Activated naive CD8-positive, alpha-beta T cell (primary cell): ENCODE results near the gene HOXB4.

ENCODE experiments used
- H3K27ac Mint-ChIP-seq: one replicate; pipeline ENCODE4 v1.8.0; 2021; ENCODE audit warnings: mixed read lengths
- H3K27me3 Mint-ChIP-seq: one replicate; pipeline ENCODE4 v1.8.0; 2021; ENCODE audit warnings: mixed read lengths
- H3K36me3 Mint-ChIP-seq: one replicate; pipeline ENCODE4 v1.8.0; 2021; ENCODE audit warnings: mixed read lengths
- H3K4me1 Mint-ChIP-seq: one replicate; pipeline ENCODE4 v1.8.0; 2021; ENCODE audit warnings: low read depth, mixed read lengths
- H3K4me3 Mint-ChIP-seq: one replicate; pipeline ENCODE4 v1.8.0; 2021; ENCODE audit warnings: mild to moderate bottlenecking, mixed read lengths
- H3K9me3 Mint-ChIP-seq: one replicate; pipeline ENCODE4 v1.8.0; 2021; ENCODE audit warnings: low read depth, mixed read lengths

The HOXB4 gene

DNA sequence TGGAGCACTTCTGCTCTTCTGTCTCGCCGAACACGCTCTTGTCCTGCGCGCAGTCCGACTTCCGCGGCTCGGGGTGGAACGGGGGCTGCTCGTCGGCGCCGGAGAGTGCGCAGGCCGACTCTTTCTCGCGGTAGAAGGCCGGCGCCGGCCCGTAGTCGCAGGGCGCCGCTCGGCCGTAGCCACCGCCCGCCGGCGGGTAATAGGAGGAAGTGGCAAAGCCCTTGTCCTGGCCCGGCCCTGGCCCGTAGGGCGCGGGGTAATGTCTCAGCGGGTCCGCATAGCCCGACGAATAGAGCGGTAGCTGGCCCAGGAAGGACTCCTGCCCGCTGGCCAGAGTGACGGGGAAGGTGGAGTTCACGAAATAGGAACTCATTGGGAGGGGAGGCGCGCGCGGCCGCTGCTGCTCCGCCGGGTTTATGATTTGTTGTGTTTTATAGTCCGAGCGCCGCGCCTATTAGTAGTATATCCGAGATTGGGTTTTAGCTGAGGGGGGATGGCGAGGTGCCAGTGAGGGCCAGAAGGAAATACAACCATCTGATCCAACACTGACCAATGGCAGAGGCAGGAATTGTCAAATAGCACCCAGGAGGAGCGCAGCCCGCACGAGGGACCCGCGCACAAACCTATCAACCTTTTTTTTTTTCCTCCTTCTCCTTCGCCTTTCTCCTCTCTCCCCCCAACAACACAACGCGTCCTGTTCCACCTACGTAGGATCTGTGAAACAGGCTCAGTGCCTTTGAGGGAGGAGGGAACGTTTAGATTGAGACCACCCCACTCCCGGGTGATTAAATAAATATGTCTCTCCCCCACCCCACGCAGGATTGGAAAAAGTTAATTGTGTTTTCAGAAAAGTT lies 19.9 kb upstream of the HOXB4 start:
- Mint-ChIP-seq H3K27me3 (peaks cover 51% of the 10 kb centered on the region), H3K27ac (no peak overlapping the region), H3K36me3 (no peaks in the 10 kb centered on the region), H3K4me3 (peak overlapping the region; percentile 88), H3K9me3 (no peaks in the 10 kb centered on the region), H3K4me1 (peaks cover 37% of the 10 kb centered on the region)

DNA sequence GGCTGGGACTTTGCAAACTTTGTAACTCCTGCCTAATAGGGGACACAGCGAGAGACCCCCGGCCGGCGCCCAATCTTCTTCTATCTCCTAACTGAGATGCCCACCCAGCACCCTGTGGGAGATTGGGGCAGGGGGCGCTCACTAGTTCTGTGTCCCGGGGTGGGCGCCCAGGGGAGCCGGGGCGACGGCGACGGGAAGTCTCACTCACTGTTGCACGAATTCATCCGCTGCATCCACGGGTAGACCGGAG lies 19.3 kb upstream of the HOXB4 start:
- H3K36me3 Mint-ChIP-seq: no peaks in the 10 kb centered on the region
- H3K4me1 Mint-ChIP-seq: peaks cover 42% of the 10 kb centered on the region
- peaks cover 52% of the 10 kb centered on the region for H3K27me3 Mint-ChIP-seq
- H3K4me3 Mint-ChIP-seq: peak overlapping the region; percentile 88
- H3K27ac Mint-ChIP-seq: no peak overlapping the region
- H3K9me3 Mint-ChIP-seq: no peaks in the 10 kb centered on the region

DNA sequence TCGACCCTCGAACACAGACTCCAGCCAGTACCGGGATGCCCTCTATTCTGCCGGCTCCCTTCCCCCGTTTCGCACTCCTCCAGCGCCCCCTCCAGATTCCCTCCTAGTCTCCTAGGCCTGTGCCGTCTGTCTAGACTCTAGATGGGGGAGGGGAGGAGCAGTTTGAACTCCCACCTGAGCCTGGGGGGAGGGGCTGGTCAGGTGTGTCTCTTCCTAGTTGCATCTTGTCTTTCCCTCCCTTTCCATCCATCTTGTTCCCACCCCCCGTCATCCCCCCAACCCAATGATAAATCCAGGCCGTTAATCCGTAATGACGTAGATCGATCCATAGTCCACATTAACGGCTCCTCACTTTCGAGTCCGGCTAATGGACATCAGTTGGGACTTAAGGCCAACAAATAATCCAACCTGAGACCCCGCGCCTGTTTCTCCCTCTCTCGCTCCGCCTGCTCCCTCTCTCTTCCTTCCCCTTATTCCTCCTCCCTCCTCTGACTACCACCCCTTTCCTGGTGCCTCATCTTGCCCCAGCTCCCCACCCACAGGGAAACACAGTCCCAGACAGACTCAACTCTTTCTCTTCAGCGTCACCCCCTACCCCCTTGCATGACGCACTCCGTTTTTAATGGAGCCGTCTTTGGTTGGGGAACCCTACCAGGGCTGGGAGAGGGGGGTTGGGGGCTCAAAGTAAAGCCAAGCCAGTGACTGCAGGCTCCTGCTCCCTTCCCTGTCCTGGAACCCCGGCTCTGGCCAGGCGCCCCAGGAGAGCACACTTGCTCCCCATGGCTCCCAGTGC lies 18.8 kb upstream of the HOXB4 start:
- Mint-ChIP-seq H3K4me1 (peaks cover 43% of the 10 kb centered on the region), H3K27ac (no peak overlapping the region), H3K36me3 (no peaks in the 10 kb centered on the region), H3K27me3 (peaks cover 51% of the 10 kb centered on the region), H3K4me3 (peak overlapping the region; percentile 88), H3K9me3 (no peaks in the 10 kb centered on the region)

DNA sequence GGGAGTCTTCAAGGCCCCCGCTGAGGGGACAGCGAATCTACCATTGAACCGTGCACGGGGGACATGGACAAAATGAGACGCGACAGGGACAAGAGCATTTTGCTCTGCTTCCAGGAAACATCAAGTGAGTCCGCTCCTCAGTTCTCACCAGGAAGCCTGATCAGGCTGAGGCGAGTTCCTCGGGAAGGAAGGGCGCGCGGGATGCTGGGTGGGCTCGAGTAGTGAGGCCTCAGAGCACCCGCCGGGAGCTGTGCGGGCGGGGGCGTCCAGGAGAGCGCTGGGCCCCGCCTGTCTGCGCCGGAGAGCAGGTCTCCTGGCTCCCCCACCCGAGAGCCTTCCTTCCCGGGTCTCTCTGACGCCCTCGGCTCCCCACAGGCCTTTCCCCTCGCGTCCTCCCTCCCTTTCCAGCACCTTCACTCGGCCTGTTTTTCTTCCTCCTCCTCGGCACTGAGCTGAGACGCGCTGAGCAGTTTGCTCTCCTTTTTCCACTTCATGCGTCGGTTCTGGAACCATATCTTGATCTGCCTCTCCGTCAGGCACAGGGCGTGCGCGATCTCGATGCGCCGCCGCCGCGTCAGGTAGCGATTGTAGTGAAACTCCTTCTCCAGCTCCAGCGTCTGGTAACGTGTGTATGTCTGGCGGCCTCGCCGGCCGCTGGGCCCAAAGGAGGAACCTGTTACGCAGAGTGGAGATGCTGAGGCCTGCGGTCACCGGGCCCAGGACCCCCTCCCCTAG lies 18.0 kb upstream of the HOXB4 start:
- Mint-ChIP-seq H3K27me3 (peaks cover 57% of the 10 kb centered on the region), H3K36me3 (no peaks in the 10 kb centered on the region), H3K27ac (no peak overlapping the region), H3K9me3 (no peaks in the 10 kb centered on the region), H3K4me1 (peaks cover 43% of the 10 kb centered on the region), H3K4me3 (peak overlapping the region; percentile 88)

DNA sequence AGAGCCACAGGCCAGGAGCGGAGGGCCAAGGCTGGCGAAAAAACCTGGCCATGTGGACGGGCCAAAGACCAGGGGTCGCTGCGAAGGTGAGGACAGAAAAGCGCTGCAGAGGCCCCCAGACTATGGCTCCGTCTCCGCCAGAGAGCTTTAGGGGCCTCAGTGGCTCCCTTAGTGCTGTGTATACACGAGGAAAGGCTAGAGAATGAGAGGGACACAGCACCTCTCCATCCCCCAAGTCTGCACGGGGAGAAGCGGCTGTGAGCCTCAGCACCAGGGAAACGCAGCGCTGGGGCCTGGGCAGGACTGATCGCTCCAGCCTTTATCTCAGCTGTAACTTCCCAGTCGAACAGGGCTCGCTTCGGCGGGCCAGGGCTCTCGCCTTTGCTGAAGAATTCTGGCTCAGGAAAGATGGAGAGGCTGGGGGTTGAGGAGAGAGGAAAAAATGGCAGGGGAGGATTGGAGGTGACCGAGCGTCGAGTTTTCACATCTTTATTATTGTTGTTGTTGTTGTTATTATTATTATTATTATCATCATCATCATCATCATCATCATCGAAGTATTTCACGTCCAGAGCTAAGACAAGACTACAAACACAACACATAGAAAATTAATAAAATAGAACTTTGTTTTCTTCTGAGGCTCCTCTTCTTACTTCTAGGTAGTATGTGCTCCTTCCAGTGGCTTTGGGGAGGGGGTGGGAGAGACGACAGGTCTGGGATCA lies 17.3 kb upstream of the HOXB4 start:
- peaks cover 58% of the 10 kb centered on the region for H3K27me3 Mint-ChIP-seq
- H3K4me3 Mint-ChIP-seq: peak overlapping the region; percentile 40
- no peaks in the 10 kb centered on the region for H3K9me3 Mint-ChIP-seq
- H3K36me3 Mint-ChIP-seq: no peaks in the 10 kb centered on the region
- peaks cover 43% of the 10 kb centered on the region for H3K4me1 Mint-ChIP-seq
- H3K27ac Mint-ChIP-seq: no peak overlapping the region

DNA sequence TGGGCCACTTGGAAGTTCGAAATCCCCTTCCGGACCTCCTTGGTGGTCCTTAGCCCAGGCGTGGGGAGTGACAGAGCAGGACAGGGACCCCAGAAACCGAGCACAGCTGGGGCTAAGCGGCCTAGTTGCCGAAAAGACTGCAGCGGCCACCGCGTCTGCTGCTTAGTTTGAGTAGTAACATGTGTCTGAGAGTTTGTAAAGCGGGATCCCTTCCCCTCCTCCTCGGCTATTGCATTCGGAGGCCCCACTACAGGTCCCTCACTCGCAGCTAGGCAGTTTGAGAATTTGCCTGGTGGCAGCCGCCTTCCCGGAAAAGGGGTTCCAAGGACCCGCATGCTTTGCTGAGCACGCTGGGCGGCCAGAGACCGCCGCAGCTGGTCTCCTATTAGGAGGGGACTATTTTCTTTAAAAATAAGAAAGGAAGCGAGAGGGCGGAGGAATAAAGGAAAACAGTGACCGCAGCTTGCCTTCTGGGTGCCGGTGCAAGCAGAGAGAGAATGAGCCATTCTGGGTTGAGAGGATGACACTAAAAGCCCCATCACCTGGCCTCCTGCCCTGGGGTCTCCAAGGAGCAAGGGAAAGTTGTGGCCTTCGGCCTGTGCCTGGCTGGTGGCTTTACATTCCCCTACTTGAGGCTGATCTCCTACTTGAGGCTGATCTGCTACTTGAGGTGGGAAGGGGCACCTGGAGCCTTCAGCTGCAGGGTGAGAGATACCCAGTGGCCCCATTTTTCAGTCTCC lies 16.6 kb upstream of the HOXB4 start:
- H3K27me3 Mint-ChIP-seq: peaks cover 54% of the 10 kb centered on the region
- H3K36me3 Mint-ChIP-seq: no peaks in the 10 kb centered on the region
- peak overlapping the region; percentile 3 for H3K4me3 Mint-ChIP-seq
- H3K27ac Mint-ChIP-seq: no peak overlapping the region
- H3K4me1 Mint-ChIP-seq: peaks cover 44% of the 10 kb centered on the region
- no peaks in the 10 kb centered on the region for H3K9me3 Mint-ChIP-seq

DNA sequence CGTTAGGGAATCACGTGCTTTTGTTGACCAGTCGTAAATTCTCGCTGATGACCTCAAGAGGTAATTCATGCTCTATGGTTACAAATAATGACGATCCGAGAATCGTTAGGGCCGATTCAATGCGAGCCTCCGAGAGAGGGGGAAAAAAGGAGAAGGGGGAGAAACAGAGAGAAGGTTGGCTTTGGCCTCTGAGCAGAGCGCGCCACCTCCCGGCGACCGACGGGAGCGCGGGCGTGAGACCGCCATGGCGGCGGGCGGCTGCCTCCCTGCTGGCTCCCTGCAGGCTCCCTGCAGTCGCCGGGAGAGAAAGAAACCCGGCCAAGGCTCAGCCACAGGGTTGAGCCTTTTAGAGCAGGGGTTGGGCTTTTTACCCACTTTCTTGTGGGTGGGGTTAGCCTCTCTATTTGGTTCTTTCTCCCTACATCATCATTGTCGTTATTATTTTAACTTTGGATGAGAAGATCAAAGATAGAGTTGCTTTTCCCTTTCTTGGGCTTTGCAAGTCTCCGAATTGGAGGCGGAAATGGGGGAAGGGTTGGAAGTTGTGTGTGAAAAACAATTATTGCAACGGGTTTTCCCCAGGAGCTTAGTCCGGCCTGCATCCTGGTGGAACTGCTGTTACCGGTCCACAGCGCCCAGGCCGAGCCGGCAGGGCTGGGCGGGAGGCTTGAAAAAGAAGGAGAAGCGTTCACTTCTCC lies 15.8 kb upstream of the HOXB4 start:
- Mint-ChIP-seq H3K27ac (no peak overlapping the region), H3K4me1 (peaks cover 45% of the 10 kb centered on the region)

DNA sequence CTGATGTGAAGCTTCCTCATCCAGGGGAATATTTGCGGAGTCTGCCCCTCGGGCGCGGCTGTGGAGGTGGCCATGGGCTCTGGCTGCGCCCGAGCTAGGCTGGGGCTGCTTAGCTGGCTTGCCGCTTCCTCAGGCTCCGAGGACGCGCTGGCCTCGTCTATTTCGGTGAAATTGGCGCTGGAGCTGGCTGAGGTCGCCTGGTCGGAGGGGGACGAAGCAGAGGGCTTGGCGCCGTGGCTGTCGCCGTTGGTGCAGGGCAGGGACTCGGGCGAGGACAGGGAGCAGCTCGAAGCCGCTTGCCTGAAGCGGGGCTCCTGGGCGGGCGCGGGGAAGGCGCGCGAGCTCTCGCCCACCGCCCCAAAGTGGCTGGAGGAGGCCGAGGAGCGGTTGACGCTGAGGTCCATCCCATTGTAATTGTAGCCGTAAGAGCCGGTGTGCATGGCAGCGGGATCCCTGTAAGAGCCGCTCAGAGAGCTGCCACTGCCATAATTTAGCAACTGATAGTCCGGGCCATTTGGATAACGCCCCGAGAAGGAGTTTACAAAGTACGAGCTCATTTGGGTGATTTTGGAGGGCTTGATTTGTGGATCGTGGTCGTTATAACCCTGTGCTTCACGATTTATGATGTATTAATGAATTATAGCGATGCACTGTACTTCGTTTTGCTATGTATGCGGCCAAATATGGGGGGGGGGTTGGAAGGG lies 15.1 kb upstream of the HOXB4 start, which contains the start of gene HOXB5:
Gene HOXB5, minus strand, starts transcription at position 654 of the 704 bp plus-strand sequence. Its CDS starts 97 bp downstream, at position 557.
- no peaks in the 10 kb centered on the region for H3K9me3 Mint-ChIP-seq

More for the DNA sequence above, 15.8 kb upstream of the HOXB4 start:
- Mint-ChIP-seq H3K4me3 (peak overlapping the region; percentile 85), H3K27me3 (peaks cover 52% of the 10 kb centered on the region), H3K36me3 (no peaks in the 10 kb centered on the region), H3K9me3 (no peaks in the 10 kb centered on the region)

DNA sequence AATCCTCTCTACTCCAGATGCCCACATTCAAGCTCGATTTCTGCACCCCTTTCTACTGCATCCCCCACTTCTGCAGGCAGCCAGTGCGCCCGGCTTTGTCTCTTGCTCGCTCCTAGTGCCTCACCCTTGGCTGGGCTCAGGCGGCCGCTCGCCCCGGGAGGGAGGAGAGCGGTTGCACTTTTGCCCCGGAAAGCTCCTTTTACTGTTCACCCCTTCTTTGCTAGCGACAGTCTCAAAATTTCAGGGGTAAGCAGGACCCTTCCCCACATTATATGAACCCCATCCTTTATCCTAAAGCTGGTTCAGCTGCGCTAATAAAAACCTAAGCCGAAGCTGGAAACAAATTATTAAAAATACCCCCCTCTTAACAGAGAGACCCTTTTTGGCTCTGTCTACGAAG lies 14.4 kb upstream of the HOXB4 start:
- Mint-ChIP-seq H3K36me3 (no peaks in the 10 kb centered on the region), H3K27ac (no peak overlapping the region), H3K4me1 (peaks cover 33% of the 10 kb centered on the region), H3K4me3 (peak overlapping the region; percentile 85), H3K9me3 (no peaks in the 10 kb centered on the region), H3K27me3 (peaks cover 51% of the 10 kb centered on the region)

More for the DNA sequence above, 15.1 kb upstream of the HOXB4 start, which contains the start of gene HOXB5:
- no peaks in the 10 kb centered on the region for H3K36me3 Mint-ChIP-seq
- no peak within 1 kb of the TSS for H3K27ac Mint-ChIP-seq
- peak within 1 kb of the TSS; percentile 85 for H3K4me3 Mint-ChIP-seq
- H3K4me1 Mint-ChIP-seq: peaks cover 39% of the 10 kb centered on the region
- peaks cover 52% of the 10 kb centered on the region for H3K27me3 Mint-ChIP-seq

DNA sequence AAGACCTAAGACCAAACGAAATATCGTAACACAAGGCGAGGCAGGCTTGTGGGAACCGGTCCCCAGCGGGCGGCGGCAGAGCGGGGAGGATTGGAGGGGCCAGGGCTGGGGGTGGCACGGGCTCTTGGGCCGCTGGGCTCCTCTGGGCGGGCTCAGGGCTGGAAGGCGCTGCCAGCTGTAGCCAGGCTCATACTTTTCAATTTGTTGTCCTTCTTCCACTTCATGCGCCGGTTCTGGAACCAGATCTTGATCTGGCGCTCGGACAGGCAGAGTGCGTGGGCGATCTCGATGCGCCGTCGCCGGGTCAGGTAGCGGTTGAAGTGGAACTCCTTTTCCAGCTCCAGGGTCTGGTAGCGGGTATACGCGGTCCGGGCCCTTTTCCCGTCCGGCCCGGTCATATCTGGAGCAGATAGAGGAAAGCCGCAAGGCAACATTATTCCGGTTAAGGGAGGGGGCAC lies 13.9 kb upstream of the HOXB4 start:
- H3K4me3 Mint-ChIP-seq: no peak overlapping the region
- peaks cover 31% of the 10 kb centered on the region for H3K4me1 Mint-ChIP-seq
- H3K27me3 Mint-ChIP-seq: peaks cover 52% of the 10 kb centered on the region
- H3K27ac Mint-ChIP-seq: no peak overlapping the region
- no peaks in the 10 kb centered on the region for H3K9me3 Mint-ChIP-seq
- no peaks in the 10 kb centered on the region for H3K36me3 Mint-ChIP-seq

DNA sequence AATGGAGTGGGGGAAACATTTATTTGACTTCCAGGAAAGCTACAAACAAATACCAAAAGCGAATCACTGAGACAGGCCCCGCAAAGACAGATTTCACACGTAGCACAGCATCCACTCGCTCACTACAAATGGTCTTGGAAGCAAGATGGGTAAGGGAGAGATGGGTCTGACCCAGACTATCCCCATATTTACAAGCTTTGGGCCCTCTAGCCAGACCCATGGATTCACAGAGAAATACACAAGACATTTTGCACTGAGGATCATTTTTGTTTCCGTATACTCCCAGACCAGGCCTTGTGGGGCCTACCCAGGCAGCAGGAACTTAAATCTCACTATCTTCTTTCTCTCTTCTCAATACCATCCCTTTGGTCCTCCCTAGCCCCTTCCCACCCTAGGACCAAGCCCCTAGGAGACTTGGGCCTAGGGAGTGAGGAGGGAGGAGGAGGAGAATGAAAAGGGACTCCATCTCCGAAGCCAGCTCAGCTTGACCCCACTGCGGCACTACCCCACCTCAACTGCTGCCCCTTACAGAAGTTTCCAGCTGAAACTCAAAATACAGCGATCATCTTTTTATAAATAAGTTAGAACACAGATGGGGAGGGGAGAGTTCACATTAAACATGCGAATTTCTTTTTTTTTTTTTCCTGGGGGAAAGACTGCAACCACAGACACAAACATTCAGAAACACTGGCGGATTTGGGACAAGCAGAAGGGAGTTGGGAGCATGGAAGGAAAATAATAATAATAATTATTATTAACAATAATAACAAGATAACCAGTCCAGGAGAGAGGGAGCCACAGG lies 13.3 kb upstream of the HOXB4 start:
- Mint-ChIP-seq H3K36me3 (no peaks in the 10 kb centered on the region), H3K27ac (peak overlapping the region; percentile 23), H3K4me1 (peaks cover 27% of the 10 kb centered on the region), H3K4me3 (no peak overlapping the region), H3K9me3 (no peaks in the 10 kb centered on the region), H3K27me3 (peaks cover 51% of the 10 kb centered on the region)

DNA sequence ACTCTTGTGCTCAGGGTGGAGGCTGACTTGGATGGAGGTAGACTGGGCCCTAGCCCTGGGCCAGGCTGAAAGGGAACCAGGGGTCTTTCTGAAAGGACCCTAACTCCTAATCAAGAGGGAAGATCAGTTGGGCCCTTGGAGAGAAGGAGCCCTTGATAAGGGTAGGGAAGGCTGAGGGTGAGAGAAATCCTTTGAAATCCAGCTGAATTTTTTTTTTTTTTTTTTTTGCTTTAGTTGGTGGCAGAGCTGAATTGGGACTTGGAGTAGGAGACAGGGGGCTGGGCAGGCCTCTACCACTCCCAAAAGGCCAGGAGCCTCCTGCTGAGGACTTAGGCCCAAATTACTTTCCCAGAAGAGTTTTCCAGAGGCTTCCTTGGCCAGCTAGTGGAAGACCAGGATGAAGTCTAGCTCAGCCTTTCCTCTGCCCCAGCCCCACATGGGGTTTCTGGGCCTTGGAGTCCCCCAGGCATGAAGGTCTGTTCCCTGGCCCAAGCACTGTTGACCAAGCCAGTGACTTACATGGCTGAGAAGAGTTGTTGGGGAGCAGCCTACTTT lies 12.5 kb upstream of the HOXB4 start:
- H3K4me1 Mint-ChIP-seq: peaks cover 32% of the 10 kb centered on the region
- no peak overlapping the region for H3K27ac Mint-ChIP-seq
- no peak overlapping the region for H3K4me3 Mint-ChIP-seq
- peaks cover 51% of the 10 kb centered on the region for H3K27me3 Mint-ChIP-seq
- no peaks in the 10 kb centered on the region for H3K9me3 Mint-ChIP-seq
- no peaks in the 10 kb centered on the region for H3K36me3 Mint-ChIP-seq
